Epithelial cell of esophagus (primary cell): ENCODE measurements around the gene ZNF678.

Experiments used
- DNase-seq: peaks from one replicate; pipeline ENCODE4 v3.0.0; 2010; ENCODE audit warnings: low read depth
- H3K4me3 ChIP-seq: 2 replicates; pipeline ENCODE4 v1.5.1; 2011; ENCODE audit warnings: mild to moderate bottlenecking, low read length, control low read depth
- TF ChIP-seq, protein P1 (sequence below): IDR thresholded peaks from 2 replicates; pipeline ENCODE4 v1.5.1; 2011; ENCODE audit warnings: low read depth, mild to moderate bottlenecking, low read length, control low read depth, inconsistent platforms; ENCODE audit not compliant: insufficient read depth; ENCODE audit errors: missing control alignments

ZNF678 gene

DNA sequence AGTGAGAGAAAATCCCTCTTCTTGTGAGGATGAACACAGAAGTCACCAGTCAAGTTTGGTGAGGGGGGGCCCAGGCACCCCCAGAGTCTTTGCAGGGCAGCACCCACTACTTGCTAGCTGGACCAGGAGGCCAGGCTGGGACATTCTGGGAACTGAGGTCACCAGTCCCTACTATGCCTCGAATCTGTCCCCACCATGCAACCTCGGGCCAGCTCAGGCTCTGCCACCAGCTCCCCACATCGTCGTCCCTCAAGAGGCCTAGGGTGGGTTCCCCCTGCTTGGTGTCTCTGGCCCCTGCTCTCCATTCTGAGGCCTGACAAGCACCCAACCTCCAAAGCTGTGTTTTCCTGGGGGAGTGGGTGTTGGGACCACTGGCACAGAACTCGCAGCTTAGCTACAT, 22.2 kb upstream of the ZNF678 start:
- TF ChIP-seq, protein P1, sequence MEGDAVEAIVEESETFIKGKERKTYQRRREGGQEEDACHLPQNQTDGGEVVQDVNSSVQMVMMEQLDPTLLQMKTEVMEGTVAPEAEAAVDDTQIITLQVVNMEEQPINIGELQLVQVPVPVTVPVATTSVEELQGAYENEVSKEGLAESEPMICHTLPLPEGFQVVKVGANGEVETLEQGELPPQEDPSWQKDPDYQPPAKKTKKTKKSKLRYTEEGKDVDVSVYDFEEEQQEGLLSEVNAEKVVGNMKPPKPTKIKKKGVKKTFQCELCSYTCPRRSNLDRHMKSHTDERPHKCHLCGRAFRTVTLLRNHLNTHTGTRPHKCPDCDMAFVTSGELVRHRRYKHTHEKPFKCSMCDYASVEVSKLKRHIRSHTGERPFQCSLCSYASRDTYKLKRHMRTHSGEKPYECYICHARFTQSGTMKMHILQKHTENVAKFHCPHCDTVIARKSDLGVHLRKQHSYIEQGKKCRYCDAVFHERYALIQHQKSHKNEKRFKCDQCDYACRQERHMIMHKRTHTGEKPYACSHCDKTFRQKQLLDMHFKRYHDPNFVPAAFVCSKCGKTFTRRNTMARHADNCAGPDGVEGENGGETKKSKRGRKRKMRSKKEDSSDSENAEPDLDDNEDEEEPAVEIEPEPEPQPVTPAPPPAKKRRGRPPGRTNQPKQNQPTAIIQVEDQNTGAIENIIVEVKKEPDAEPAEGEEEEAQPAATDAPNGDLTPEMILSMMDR = no peak
- H3K4me3 ChIP-seq = no peak overlapping the region
- DNase-seq = no peak

DNA sequence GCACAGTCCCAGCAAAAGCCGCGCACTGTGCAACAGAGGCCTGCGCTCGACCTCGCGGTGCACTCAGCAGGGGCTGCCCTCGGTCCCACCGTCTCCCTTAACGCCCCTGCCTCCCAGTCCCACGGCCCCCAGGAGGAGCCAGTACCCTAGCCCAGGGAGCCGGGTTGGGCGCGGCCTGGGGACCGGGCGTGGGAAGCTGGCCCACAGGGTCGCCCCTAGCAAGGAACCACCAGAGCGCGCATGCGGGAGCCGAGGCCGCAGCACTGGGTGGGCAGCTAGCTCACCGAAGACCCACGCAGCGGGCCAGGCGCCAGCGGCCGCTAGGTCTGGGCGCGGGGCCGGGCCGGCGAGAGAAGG, 21.6 kb upstream of the ZNF678 start:
- H3K4me3 ChIP-seq = peak overlapping the region; percentile 48
- no peak for DNase-seq
- TF ChIP-seq, protein P1 = no peak

DNA sequence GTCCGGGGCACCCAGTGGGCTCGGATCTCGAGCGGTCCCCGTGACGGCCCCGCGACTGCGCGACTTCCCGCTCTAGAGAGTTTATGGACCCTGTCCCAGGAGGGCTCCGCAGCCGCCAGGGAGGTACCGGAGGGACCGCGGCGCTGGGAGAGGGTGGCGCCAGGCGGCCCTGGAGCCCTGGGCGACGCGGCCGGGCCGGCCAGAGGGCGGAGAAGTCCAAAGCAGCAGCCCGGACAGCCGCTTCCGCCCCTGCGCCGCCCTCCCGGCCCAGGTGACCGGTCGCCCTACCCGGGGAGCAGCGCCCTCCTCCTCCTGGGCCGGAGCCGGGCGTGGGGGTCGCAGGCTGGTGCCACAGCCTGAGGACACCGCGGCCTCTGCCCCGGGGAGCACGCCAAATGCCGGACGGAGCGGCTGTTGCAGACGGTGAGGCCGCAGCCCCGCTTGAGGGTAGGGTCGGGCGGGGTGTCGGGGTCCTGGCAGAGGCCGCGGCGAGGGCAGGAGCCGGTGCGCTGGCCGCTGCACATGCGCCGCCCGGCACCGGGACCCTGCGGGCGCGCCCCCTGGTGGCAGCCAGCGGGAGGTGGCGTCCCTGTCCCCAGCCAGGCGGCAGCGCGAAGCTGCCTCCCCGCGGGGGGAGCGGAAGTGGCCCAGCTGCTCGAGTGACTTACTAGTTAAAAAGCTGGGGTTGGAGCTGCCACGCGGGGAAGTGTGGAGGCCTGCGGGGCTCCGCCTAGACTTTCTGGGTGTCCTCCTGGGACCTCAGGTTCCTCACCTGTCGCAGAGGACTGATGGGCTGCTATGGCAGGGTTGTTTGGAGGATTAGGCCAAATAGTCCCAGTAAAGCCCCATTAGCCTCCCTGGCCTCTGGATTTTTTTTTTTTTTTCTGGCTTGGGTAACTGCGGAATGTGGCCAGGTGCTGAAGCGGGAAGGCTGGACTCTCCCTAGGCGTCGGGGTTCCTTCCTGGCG, 20.9 kb upstream of the ZNF678 start:
- TF ChIP-seq, protein P1 = peak; percentile 57
- peak overlapping the region; percentile 48 for H3K4me3 ChIP-seq
- peak; percentile 72 for DNase-seq

DNA sequence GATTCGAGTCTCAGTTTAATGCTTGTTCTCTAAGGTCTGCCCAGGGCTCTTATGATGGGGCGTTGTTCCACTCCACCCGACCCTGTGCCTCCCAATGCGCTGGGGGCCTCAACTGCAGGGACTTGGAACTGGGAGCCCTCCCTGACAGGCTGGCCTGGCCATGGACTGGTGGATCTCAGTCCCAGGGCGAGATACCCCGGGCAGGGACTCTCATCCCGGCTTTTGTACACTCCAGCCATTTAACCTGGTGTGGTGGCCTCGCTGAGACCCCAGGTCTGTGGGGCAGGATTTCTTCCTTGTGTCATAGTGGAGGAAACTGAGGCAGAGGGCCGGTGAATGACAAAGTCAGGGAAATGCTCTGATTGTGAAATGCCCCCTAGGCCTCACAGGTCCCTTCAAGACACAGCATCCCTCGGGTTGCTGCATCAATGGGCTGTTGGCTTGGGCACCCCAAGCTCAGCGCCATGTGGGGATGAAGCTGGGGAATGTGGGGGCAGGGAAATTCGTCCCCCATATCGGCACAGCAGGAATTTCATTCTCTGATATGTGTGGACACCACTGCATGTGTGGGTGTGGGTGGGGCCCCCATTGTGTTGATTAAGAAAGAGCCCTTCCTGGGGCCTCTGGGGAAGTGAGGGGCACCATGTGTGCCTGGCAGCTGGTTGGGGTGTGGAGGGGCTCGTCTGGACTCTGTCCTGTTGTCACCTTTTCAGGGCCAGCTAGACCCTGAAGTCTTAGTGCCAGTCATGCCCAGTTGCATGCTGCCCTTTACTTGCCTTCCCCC, 19.9 kb upstream of the ZNF678 start:
- TF ChIP-seq, protein P1 = no peak
- H3K4me3 ChIP-seq = no peak overlapping the region
- DNase-seq = no peak

DNA sequence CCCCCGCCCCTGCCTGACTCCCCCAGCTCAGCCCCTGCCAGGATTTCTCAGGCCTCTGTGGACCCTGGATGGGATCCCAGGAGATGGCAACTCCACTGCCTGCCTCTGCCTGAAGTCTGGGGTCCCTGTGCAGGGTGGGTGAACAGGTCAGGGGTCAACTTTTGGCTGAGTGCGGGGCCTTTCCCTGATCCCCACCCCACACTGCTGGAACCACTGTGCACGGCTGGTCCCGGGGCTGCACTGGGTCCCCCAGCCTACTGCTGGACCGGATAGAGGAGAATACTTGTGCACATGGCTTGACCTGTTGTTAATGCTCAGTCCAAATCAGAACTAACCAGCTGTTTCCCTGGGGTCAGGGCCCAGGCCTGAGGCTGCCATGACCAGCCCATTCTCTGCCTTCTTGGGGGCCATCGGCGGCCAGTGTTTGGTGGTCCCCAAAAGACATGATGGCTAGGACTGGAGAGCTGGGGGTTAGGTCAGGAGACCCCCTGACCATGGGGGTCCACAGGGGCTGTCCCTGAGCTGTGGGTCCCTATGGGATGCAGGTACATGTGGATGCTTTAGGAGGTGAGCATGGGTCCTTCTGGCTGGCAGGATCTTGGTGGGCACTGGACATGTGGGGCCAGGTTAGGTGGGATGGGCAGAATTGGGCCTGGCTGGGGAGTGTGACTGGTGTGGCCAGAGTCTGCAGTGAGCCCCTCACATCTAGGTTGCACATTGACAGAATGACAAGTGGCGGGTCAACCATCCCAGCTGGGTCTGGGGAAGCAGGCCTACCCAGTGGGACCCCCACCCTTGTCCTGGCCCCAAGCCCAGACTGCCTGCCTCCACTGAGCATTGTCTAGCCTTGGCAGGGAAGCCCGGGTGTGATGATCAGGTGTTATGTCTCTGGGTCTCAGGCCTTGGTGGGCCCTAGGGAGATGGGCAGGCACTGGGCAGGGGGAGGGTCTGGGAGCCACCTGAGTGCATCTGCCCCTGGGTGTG, 19.0 kb upstream of the ZNF678 start:
- no peak overlapping the region for H3K4me3 ChIP-seq
- TF ChIP-seq, protein P1 = no peak
- DNase-seq = no peak

DNA sequence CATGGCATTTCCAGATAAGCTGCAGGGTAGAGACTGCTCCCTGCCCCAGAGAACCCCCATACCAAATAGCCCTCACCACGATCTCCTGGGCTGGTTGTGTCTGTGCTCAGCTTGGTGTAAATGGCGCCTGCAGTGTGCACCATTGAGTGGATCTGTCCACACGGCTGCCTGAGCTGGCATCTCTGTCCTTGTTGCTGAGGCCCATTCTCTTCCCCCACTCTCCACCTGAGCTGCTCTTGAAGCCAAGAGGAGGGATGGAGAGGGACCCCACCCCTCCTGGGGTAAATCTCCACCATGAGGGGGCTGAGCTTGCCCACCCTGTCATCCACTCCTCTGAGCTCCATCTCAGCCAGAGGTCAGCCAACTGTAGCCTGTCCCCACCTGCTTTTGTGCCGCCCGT, 18.0 kb upstream of the ZNF678 start:
- DNase-seq = no peak
- TF ChIP-seq, protein P1 = no peak
- no peak overlapping the region for H3K4me3 ChIP-seq
